SK-N-SH (cell line): ENCODE measurements around the gene PROK2. TPM values are rescaled to one million over a fixed set of nuclear protein-coding genes. Genes with fewer than 3 reads are reported as not detected.

Experiments
- CTCF ChIA-PET: fragments of 300-600, 350-600 bp; formaldehyde crosslinking; extraction: SDS; loops from one replicate; lab custom pipeline; 2021; lab: Yijun Ruan, JAX
- POLR2A ChIA-PET: fragments of 350-600 bp; sonication (Branson Sonifier 250); formaldehyde crosslinking; extraction: SDS; loops from one replicate; lab custom pipeline; 2020; ENCODE audit warnings: antibody characterized with exemption, inconsistent platforms; lab: Yijun Ruan, JAX
- DNase-seq: peaks from one replicate; pipeline ENCODE4 v3.0.0; 2012
- H2AFZ ChIP-seq: fragments of 200-600 bp; sonication (generic); 2 replicates; pipeline ENCODE4 v1.8.1; 2016; ENCODE audit warnings: antibody characterized with exemption, mild to moderate bottlenecking, low read depth
- H3F3A ChIP-seq: fragments of 200-600 bp; sonication (generic); replicated peaks from 2 replicates; pipeline ENCODE3; 2016; ENCODE audit warnings: antibody characterized with exemption, mild to moderate bottlenecking; ENCODE audit not compliant: insufficient read depth
- H3K27ac ChIP-seq, 2 experiments: fragments of 200-500 bp in 1 of 2; fragments of 200-600 bp in 1 of 2; sonication (Bioruptor generic) in 1 of 2; sonication (generic), shearing (Covaris generic) in 1 of 2; 2 replicates each; pipeline versions ENCODE4 v1.5.1 to v1.6.1; 2014 to 2016; ENCODE audit warnings: low read depth in 2 of 2, inconsistent platforms in 1 of 2, low read length in 1 of 2, mild to moderate bottlenecking in 1 of 2, mixed read lengths in 1 of 2
- H3K27me3 ChIP-seq: fragments of 200-600 bp; sonication (generic), shearing (Covaris generic); 2 replicates; pipeline ENCODE4 v1.6.1; 2016; ENCODE audit warnings: mixed run types; ENCODE audit not compliant: insufficient read depth
- H3K36me3 ChIP-seq, 2 experiments: fragments of 200-500 bp in 1 of 2; fragments of 200-600 bp in 1 of 2; sonication (Bioruptor generic) in 1 of 2; sonication (generic) in 1 of 2; replicated peaks in 1 of 2; 2 replicates each; pipeline versions ENCODE3 to v1.5.1; 2014 to 2016; ENCODE audit warnings: low read length in 1 of 2, mild to moderate bottlenecking in 1 of 2; ENCODE audit not compliant: insufficient read depth in 2 of 2, control insufficient read depth in 1 of 2
- H3K4me1 ChIP-seq, 2 experiments: fragments of 200-500 bp in 1 of 2; fragments of 200-600 bp in 1 of 2; sonication (Bioruptor generic) in 1 of 2; sonication (generic), shearing (Covaris generic) in 1 of 2; 2 replicates each; pipeline versions ENCODE4 v1.5.1 to v1.6.1; 2014 to 2016; ENCODE audit warnings: low read depth in 1 of 2, low read length in 1 of 2, mixed run types in 1 of 2; ENCODE audit not compliant: insufficient read depth in 2 of 2, control insufficient read depth in 1 of 2
- H3K4me2 ChIP-seq: fragments of 200-600 bp; sonication (generic), shearing (Covaris generic); 2 replicates; pipeline ENCODE4 v1.6.1; 2017; ENCODE audit warnings: mixed run types
- H3K4me3 ChIP-seq, 2 experiments: fragments of 200-500 bp in 1 of 2; fragments of 200-600 bp in 1 of 2; sonication (Bioruptor generic) in 1 of 2; sonication (generic), shearing (Covaris generic) in 1 of 2; 2 replicates each; pipeline versions ENCODE4 v1.5.1 to v1.8.1; 2014 to 2016; ENCODE audit warnings: low read depth in 2 of 2, inconsistent platforms in 1 of 2, low read length in 1 of 2, mild to moderate bottlenecking in 1 of 2, mixed read lengths in 1 of 2, moderate library complexity in 1 of 2
- H3K79me2 ChIP-seq: fragments of 200-600 bp; sonication (generic); 2 replicates; pipeline ENCODE4 v1.8.1; 2017; ENCODE audit warnings: mild to moderate bottlenecking; ENCODE audit not compliant: insufficient read depth
- H3K9ac ChIP-seq: fragments of 200-600 bp; sonication (generic); 2 replicates; pipeline ENCODE4 v1.6.1; 2017; ENCODE audit warnings: mixed run types
- H3K9me2 ChIP-seq: fragments of 200-600 bp; sonication (generic); 2 replicates; pipeline ENCODE4 v1.6.1; 2017; ENCODE audit warnings: mixed run types
- H3K9me3 ChIP-seq: fragments of 200-600 bp; sonication (generic); 2 replicates; pipeline ENCODE4 v1.6.1; 2017; ENCODE audit warnings: mixed run types, mild to moderate bottlenecking, moderate library complexity
- H4K20me1 ChIP-seq: fragments of 200-600 bp; sonication (generic); 2 replicates; pipeline ENCODE4 v1.6.1; 2017; ENCODE audit warnings: mild to moderate bottlenecking, mixed run types; ENCODE audit not compliant: insufficient read depth
- CTCF ChIP-seq: fragments of 200-600 bp; sonication (generic); IDR thresholded peaks from 2 replicates; pipeline ENCODE4 v1.6.1; 2017; ENCODE audit warnings: antibody characterized with exemption, mild to moderate bottlenecking, moderate library complexity
- ELF1 ChIP-seq: IDR thresholded peaks from 2 replicates; pipeline ENCODE4 v1.4.0; 2012
- EP300 ChIP-seq, 2 experiments: IDR thresholded peaks; 2 replicates each; pipeline versions ENCODE4 v1.4.0 to v1.6.1; 2012; ENCODE audit warnings: borderline replicate concordance in 1 of 2, low read depth in 1 of 2, low read length in 1 of 2
- FOSL2 ChIP-seq: IDR thresholded peaks from 2 replicates; pipeline ENCODE4 v1.4.0; 2012; ENCODE audit warnings: low read depth, mild to moderate bottlenecking, moderate library complexity, borderline replicate concordance
- FOXJ3 ChIP-seq: sonication (generic); formaldehyde crosslinking; IDR thresholded peaks from 2 replicates; pipeline ENCODE4 v1.5.1; 2020; ENCODE audit warnings: mild to moderate bottlenecking, missing genetic modification reagents
- FOXM1 ChIP-seq: IDR thresholded peaks from 2 replicates; pipeline ENCODE4 v1.4.0; 2012; ENCODE audit warnings: low read depth, mild to moderate bottlenecking
- GABPA ChIP-seq: IDR thresholded peaks from 2 replicates; pipeline ENCODE4 v1.4.0; 2012; ENCODE audit warnings: low read depth, mild to moderate bottlenecking
- GATA2 ChIP-seq: sonication (generic); formaldehyde crosslinking; IDR thresholded peaks from 2 replicates; pipeline ENCODE4 v1.5.0; 2020; ENCODE audit warnings: mild to moderate bottlenecking, missing genetic modification reagents
- IRF3 ChIP-seq: fragments of 150-350 bp; IDR thresholded peaks from 2 replicates; pipeline ENCODE4 v1.6.1; 2016; ENCODE audit warnings: mild to moderate bottlenecking, low read depth, low read length
- MEF2A ChIP-seq: IDR thresholded peaks from 2 replicates; pipeline ENCODE4 v1.4.0; 2012; ENCODE audit warnings: low read depth, borderline replicate concordance
- NFIC ChIP-seq: IDR thresholded peaks from 2 replicates; pipeline ENCODE4 v1.4.0; 2012; ENCODE audit warnings: borderline replicate concordance
- NRF1 ChIP-seq: IDR thresholded peaks from 2 replicates; pipeline ENCODE4 v1.6.1; 2012; ENCODE audit warnings: low read depth, mild to moderate bottlenecking, low read length
- PBX3 ChIP-seq: IDR thresholded peaks from 2 replicates; pipeline ENCODE4; 2012
- RCOR1 ChIP-seq: fragments of 150-350 bp; IDR thresholded peaks from 2 replicates; pipeline ENCODE4 v1.6.1; 2017; ENCODE audit warnings: antibody characterized with exemption, low read length
- REST ChIP-seq: IDR thresholded peaks from 2 replicates; pipeline ENCODE4 v1.6.1; 2012; ENCODE audit warnings: mild to moderate bottlenecking, low read depth, low read length, moderate library complexity
- RFX5 ChIP-seq: IDR thresholded peaks from 2 replicates; pipeline ENCODE4 v1.6.1; 2012; ENCODE audit warnings: mild to moderate bottlenecking, improper control_type of control experiment, low read length
- SIN3A ChIP-seq: IDR thresholded peaks from 2 replicates; pipeline ENCODE4 v1.6.1; 2012; ENCODE audit warnings: low read depth, mild to moderate bottlenecking, low read length, moderate library complexity, borderline replicate concordance
- TCF12 ChIP-seq: IDR thresholded peaks from 2 replicates; pipeline ENCODE4 v1.4.0; 2012
- WGBS: methylation state at CpG from one replicate; pipeline ENCODE4 v1.1.6; 2017; ENCODE audit warnings: low lambda C conversion rate; 5-methylcytosine and 5-hydroxymethylcytosine counted together
- polyA plus RNA-seq, 3 experiments: library from polyadenylated mRNA; depleted of rRNA; stranded (reverse); fragments of >200 nt; gene quantifications; 2 replicates each; pipeline ENCODE4 v1.2.3, GENCODE V29; 2012
- TF ChIP-seq, protein P1 (sequence below): IDR thresholded peaks from 2 replicates; pipeline ENCODE4 v1.4.0; 2012; ENCODE audit warnings: low read depth
- TF ChIP-seq, protein P2 (sequence below): fragments of 150-350 bp; IDR thresholded peaks from 2 replicates; pipeline ENCODE4 v1.6.1; 2017; ENCODE audit warnings: antibody characterized with exemption, low read length, low read depth, borderline replicate concordance

The PROK2 gene
- polyA plus RNA-seq, 1 of the 3 experiments (the other 2 are of a cell fraction), result not detected

DNA sequence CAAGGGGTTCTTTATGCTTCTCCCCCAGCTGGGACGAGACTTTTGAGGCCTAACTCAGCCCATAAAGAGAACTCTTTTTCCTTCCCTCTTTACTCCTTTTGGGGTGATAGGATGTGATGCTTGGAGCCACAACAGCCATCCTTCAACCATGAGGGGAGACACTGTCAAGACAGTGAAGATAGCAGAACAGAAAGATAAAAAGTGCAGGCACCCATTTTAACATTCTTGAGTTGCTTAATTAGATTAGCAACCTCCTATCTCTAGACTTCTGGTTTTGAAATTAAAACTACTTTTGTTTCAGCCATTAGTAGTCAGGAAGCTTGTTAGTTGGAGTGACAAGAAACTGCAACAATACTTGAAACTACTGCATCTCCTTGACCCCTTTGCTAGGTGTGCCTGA lies 24.8 kb downstream of the PROK2 start:
- Histone ChIP-seq H2AFZ (no peak overlapping the region), H3K4me3 (no peak overlapping the region), H4K20me1 (no peaks in the 10 kb centered on the region), H3K9me3 (no peaks in the 10 kb centered on the region), H3K9me2 (no peaks in the 10 kb centered on the region), H3K9ac (no peak overlapping the region), H3K27me3 (peaks cover 15% of the 10 kb centered on the region; the same call in 1 of the 2 replicates), H3K79me2 (no peaks in the 10 kb centered on the region), H3K4me2 (no peak overlapping the region), H3K36me3 (no peaks in the 10 kb centered on the region), H3K27ac (no peak overlapping the region), H3F3A (no peaks in the 10 kb centered on the region), H3K4me1 (peaks cover 0 to 1% of the 10 kb centered on the region in 2 experiments; a peak in 1 of 4 replicates)
- ChIA-PET POLR2A (no interaction called here), CTCF (interaction anchor here (1.0 kb wide), 1 partner anchor 98 kb away, joined by 3 read pairs; no protein-coding TSS in a partner anchor)
- no peak for DNase-seq
- TF ChIP-seq REST, result no peak
- no peak for TF ChIP-seq TCF12
- peak; percentile 40; the same call in 1 of the 2 replicates for TF ChIP-seq RCOR1
- TF ChIP-seq PBX3, result no peak
- no peak for TF ChIP-seq GATA2
- no peak for TF ChIP-seq ELF1
- TF ChIP-seq GABPA, result no peak
- WGBS, result 30% methylated on average over 1 of the region's 1 CpG

DNA sequence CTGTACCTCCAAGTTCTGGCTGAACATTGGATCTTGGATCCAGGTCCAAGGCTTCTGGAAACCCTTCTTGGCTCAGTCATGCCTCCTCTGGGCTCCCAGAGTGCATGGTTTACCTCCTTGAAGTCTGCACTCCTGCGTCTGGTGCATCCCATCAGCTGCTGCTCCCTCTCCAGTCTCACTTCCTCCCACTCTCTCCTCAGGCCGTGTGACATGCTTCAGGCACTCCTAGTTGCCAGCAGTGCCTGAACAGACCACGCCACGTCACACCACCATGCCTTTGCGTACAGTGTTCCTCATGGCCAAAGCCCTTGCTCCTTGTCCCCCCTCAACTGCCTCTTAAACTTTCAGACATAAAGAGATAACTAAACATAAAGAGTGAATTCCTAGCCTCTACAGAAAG lies 25.5 kb downstream of the PROK2 start:
- Histone ChIP-seq H3K4me2 (no peak overlapping the region), H4K20me1 (no peaks in the 10 kb centered on the region), H3K4me1 (peaks cover 0 to 7% of the 10 kb centered on the region in 2 experiments; a peak in 1 of 4 replicates), H3K36me3 (no peaks in the 10 kb centered on the region), H3K27ac (no peak overlapping the region), H3F3A (no peaks in the 10 kb centered on the region), H3K27me3 (peaks cover 15% of the 10 kb centered on the region), H2AFZ (no peak overlapping the region), H3K9ac (no peak overlapping the region), H3K79me2 (no peaks in the 10 kb centered on the region), H3K9me3 (no peaks in the 10 kb centered on the region), H3K4me3 (no peak overlapping the region), H3K9me2 (no peaks in the 10 kb centered on the region)
- POLR2A ChIA-PET, result no interaction called here
- 55% methylated on average over 5 of the region's 5 CpGs for WGBS
- CTCF ChIA-PET, result interaction anchor here (1.7 kb wide), 1 partner anchor 30 kb away, joined by 4 read pairs; no protein-coding TSS in a partner anchor
- no peak for DNase-seq
- TF ChIP-seq, protein P1, sequence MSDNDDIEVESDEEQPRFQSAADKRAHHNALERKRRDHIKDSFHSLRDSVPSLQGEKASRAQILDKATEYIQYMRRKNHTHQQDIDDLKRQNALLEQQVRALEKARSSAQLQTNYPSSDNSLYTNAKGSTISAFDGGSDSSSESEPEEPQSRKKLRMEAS, result no peak
- TF ChIP-seq RFX5 (no peak), GATA2 (no peak), FOXJ3 (CRISPR knock-in tag) (no peak), FOXM1 (no peak), CTCF (no peak), NFIC (no peak), NRF1 (no peak), TCF12 (no peak), SIN3A (no peak), MEF2A (no peak), IRF3 (no peak), EP300 (IDR thresholded peaks at IDR 0.05; ENCODE audit: borderline replicate concordance in 1 of 2, low read depth in 1 of 2, low read length in 1 of 2) (no peak), FOSL2 (no peak)
- TF ChIP-seq, protein P2, sequence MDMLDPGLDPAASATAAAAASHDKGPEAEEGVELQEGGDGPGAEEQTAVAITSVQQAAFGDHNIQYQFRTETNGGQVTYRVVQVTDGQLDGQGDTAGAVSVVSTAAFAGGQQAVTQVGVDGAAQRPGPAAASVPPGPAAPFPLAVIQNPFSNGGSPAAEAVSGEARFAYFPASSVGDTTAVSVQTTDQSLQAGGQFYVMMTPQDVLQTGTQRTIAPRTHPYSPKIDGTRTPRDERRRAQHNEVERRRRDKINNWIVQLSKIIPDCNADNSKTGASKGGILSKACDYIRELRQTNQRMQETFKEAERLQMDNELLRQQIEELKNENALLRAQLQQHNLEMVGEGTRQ, result no peak
